Colonic mucosa (tissue), 4 donors: ENCODE data around the gene CBLN1. TPM values are rescaled to one million over a fixed set of nuclear protein-coding genes. Genes with fewer than 3 reads are reported as not detected.

Experiments used
- DNase-seq: peaks from one replicate; pipeline ENCODE4 v3.0.0-alpha.2; 2020
- H3K27ac ChIP-seq: fragments of 200-600 bp; one replicate; pipeline ENCODE4 v1.8.0; 2021
- H3K27me3 ChIP-seq: fragments of 200-600 bp; one replicate; pipeline ENCODE4 v1.8.0; 2021
- H3K36me3 ChIP-seq: fragments of 200-600 bp; one replicate; pipeline ENCODE4 v1.8.0; 2021
- H3K4me1 ChIP-seq: fragments of 200-600 bp; one replicate; pipeline ENCODE4 v1.8.0; 2021; ENCODE audit warnings: mild to moderate bottlenecking
- H3K4me3 ChIP-seq: fragments of 200-600 bp; one replicate; pipeline ENCODE4 v1.8.0; 2021
- H3K9ac ChIP-seq, 2 donors: one replicate each; pipeline ENCODE4 v1.7.0; 2013; ENCODE audit warnings: control low read depth in 2 of 2, low read depth in 2 of 2, low read length in 2 of 2
- H3K9me3 ChIP-seq: fragments of 200-600 bp; one replicate; pipeline ENCODE4 v1.8.0; 2021
- intact Hi-C: fragments of 100-400 bp; cut with DNase I; formaldehyde crosslinking; loops from one replicate; pipeline ENCODE4 v1.14.1; 2022
- total RNA-seq, 2 donors: library from RNA; stranded (reverse); fragmentation: NEBNext Ultra II Directional in 1 of 2; extraction: Animal tissue kit (Norgen Biotek cat#: 25700) in 1 of 2; gene quantifications; one replicate each; pipeline ENCODE4 v1.2.1, GENCODE V29; 2021
- TF ChIP-seq, protein P1 (sequence below): fragments of 200-600 bp; IDR thresholded peaks from one replicate; pipeline ENCODE4 v1.8.0; 2022; ENCODE audit warnings: antibody characterized with exemption, mild to moderate bottlenecking
- donor health status: healthy.
- donor health status: DM: no; HTN: no; CAD: no.
- donor health status: DM: no; HTN: no; CAD: no.

CBLN1 gene
- total RNA-seq, 2 donors from 2014 or later = 0.45 to 0.62 TPM

DNA sequence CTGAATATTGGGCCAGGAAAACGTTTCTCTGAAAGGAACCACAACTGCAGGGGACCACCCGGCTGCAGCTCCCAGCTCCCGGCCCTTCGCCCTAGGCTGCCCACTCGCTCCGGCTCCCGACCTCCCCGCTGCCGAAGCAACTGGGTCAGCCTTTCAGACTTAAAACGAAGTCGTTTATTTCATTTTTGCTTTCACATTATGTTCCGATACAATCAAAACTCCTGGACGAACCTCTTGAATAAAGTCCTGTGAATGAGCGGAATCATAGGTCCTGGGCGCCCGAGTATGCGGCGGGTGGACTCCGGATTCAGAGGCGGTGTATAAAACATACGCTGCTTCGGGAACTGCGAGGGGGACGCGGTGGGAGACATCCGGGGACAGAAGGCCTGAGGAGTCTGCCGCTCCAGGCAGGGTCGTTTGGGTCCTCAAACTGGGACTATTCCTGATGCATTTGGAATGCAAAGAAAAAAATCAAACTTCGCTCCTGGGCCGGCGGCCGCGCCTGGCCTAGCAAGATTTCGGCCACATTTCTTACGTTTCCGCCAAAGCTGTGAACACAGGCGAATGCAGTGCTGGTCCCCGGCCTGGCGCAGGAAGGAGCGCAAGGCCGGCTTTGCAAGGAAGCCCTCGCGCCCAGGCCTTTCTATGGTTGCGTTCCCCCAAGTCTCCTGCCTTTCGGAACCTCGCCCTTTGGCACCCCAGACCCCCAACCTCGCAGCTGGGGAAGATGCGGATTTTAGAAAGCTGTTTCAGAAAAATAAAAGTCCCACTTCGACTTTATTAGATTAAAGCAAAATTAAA is 3.7 kb downstream of the CBLN1 start:
- Histone ChIP-seq H3K4me1 (peaks cover 6% of the 10 kb centered on the region), H3K36me3 (no peaks in the 10 kb centered on the region), H3K27ac (no peak overlapping the region), H3K4me3 (no peak overlapping the region), H3K9me3 (no peaks in the 10 kb centered on the region), H3K27me3 (peaks cover 71% of the 10 kb centered on the region), H3K9ac (no peak overlapping the region)
- no peak for DNase-seq
- intact Hi-C loops = no loop called here
- TF ChIP-seq, protein P1, sequence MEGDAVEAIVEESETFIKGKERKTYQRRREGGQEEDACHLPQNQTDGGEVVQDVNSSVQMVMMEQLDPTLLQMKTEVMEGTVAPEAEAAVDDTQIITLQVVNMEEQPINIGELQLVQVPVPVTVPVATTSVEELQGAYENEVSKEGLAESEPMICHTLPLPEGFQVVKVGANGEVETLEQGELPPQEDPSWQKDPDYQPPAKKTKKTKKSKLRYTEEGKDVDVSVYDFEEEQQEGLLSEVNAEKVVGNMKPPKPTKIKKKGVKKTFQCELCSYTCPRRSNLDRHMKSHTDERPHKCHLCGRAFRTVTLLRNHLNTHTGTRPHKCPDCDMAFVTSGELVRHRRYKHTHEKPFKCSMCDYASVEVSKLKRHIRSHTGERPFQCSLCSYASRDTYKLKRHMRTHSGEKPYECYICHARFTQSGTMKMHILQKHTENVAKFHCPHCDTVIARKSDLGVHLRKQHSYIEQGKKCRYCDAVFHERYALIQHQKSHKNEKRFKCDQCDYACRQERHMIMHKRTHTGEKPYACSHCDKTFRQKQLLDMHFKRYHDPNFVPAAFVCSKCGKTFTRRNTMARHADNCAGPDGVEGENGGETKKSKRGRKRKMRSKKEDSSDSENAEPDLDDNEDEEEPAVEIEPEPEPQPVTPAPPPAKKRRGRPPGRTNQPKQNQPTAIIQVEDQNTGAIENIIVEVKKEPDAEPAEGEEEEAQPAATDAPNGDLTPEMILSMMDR = no peak

DNA sequence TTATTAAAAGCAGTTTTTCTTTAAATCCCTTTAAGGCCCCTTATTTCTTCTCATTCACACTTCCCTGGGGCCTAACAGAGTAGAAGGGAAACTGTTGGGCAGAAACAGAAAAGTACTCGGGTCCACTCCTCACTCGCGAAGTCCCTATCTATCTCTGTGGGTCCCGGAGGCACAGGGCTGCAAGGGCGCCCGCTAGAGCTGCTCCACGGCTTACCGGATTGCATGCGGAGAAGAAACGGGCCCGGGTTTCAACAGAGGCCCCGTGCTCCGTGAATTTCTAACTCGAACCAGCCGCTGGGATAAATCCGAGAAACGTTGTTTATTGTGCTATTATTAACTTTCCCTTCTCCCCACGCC is 4.3 kb downstream of the CBLN1 start:
- Histone ChIP-seq H3K9me3 (no peaks in the 10 kb centered on the region), H3K27me3 (peaks cover 74% of the 10 kb centered on the region), H3K4me3 (no peak overlapping the region), H3K4me1 (peaks cover 6% of the 10 kb centered on the region), H3K27ac (no peak overlapping the region), H3K9ac (no peak overlapping the region), H3K36me3 (no peaks in the 10 kb centered on the region)
- intact Hi-C loops = no loop called here
- TF ChIP-seq, protein P1 = no peak
- DNase-seq = no peak

DNA sequence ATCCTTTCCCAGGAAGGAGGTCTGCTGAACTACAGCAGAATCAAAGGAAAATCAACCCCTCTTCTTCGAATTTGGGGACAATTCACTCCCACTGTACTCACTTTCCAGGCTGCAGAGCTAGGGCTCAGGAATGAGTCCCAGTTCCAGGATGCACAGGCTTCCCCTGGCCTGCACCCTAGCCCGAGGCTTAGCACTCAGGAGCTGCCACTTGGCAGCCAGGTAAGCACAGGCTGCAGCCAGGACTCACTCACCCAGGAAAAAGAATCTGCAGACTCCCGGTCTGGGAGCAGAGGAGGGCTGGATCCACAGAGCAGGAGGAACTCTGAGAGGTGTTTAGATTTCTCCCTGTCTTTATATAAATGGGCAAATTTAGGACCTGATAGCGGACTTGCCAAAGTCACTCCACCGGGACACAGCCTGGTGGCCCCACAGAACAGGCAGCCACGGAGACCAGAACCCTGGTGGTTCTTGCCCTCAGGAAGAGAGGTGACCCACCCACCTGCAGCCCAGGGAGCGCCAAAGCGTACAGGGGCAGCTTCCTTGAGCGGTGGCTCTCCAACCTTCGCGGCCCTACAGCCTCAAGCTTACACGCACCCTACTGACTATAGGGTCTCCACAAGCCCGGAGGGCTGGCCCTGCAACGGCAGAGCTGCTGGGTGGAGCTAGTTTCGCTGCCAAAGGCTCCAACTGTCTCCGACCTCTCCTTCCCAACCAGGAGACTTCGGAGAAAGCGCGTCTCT is 4.8 kb downstream of the CBLN1 start:
- intact Hi-C loops = no loop called here
- peaks cover 74% of the 10 kb centered on the region for H3K27me3 ChIP-seq
- DNase-seq = no peak
- H3K9ac ChIP-seq = no peak overlapping the region
- H3K4me3 ChIP-seq = no peak overlapping the region
- peaks cover 6% of the 10 kb centered on the region for H3K4me1 ChIP-seq
- H3K36me3 ChIP-seq = no peaks in the 10 kb centered on the region
- no peak overlapping the region for H3K27ac ChIP-seq
- no peaks in the 10 kb centered on the region for H3K9me3 ChIP-seq
- TF ChIP-seq, protein P1 = no peak

DNA sequence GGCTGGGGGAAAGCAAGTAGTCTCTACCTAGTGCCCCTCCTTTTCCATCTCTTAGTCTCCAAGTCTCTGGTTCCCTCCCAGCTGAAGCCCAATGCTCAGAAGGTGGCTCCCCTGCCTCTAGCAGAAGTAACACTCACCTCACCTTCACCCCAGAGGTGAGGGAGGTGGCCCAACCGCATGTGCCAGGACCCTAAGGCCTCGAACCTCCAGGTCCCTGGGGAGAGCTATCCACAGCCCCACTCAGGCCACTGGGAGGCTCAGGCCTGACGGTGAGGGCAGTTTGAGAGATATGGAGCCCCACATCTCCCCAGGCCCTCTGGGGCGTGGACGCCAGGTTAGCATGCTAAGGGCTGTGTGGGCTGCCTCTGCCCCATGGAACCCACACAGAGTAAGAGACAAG is 5.8 kb downstream of the CBLN1 start:
- no peak overlapping the region for H3K9ac ChIP-seq
- intact Hi-C loops = no loop called here
- H3K36me3 ChIP-seq = no peaks in the 10 kb centered on the region
- peaks cover 3% of the 10 kb centered on the region for H3K4me1 ChIP-seq
- H3K4me3 ChIP-seq = no peak overlapping the region
- H3K27me3 ChIP-seq = peaks cover 66% of the 10 kb centered on the region
- no peaks in the 10 kb centered on the region for H3K9me3 ChIP-seq
- H3K27ac ChIP-seq = no peak overlapping the region
- TF ChIP-seq, protein P1 = no peak
- DNase-seq = no peak

DNA sequence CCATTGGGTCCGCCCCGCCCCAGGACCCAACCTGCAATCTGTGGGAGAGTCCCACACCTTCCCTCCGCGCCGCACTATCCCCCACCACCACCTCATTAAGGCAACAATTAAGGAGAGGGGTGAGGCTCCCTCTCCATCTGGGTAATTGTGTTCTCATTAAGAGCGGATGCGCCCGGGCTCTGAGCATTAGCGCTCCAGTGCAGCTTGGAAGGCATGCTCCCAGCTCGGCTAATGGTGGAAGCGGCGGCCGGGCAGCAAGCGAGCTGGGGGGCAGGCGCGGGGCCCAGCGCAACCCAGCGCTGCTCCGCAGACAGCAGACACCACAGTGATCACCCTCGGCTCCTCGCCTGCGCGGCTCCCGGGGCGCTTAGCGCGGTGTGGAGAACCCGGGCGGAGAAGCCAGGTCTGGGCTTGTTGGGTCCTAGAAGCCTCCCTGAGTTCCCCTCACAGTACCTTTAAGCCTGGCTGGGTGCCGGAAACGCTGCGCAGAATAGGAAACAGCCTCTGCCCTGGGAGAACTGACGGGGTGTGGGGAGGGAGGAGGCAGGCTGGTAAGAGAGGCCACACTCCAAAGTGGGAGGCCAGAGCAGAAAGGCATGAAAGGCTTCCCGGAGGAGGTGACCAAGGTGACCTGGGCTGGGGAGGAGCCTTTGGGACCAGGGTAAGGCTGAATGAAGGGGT is 6.4 kb downstream of the CBLN1 start:
- Histone ChIP-seq H3K4me1 (no peaks in the 10 kb centered on the region), H3K27ac (no peak overlapping the region), H3K4me3 (no peak overlapping the region), H3K9me3 (no peaks in the 10 kb centered on the region), H3K9ac (no peak overlapping the region), H3K27me3 (peaks cover 60% of the 10 kb centered on the region), H3K36me3 (no peaks in the 10 kb centered on the region)
- TF ChIP-seq, protein P1 = no peak
- intact Hi-C loops = no loop called here
- no peak for DNase-seq
